ENCODE measurements around the gene ICA1.

DNA sequence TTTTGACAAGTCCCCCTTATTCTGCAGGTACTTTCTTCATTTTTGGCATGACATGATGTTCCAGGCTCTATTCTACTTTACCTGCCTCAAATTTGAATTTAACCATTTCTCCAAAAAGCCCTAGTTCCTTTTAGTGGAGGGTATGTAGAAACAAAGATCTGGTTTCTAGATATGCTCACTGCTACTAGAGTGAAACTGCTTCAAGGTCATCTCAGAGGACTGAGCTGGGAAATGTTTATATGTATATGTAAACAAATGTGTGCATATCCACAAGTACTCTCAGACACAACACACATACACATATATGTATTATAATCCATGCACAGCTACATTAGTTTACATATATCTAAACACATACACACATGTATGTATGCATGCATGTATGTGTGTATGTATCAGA is 69.1 kb downstream of the ICA1 start:
- TF ChIP-seq CTCF (IDR thresholded peaks at IDR 0.05 in 4 of 5, conservative IDR thresholded peaks at IDR 0.05 in 1 of 5) (no peak), POLR2A (IDR thresholded peaks at IDR 0.05) (no peak)

Measured in gastrocnemius medialis (tissue), 4 donors.